Endothelial cell of umbilical vein (primary cell): ENCODE data around the gene CHD6. TPM values are rescaled to one million over a fixed set of nuclear protein-coding genes. Genes with fewer than 3 reads are reported as not detected.

Experiments used
- BruUV-seq: library from RNA; stranded (reverse); fragments of 400-500 nt; replicated peaks from 2 replicates; lab custom pipeline; 2021; lab: Mats Ljungman, UMichigan
- CTCF ChIA-PET: fragments of 300-600, 350-600 bp; sonication (Branson Sonifier 250); formaldehyde crosslinking; loops from one replicate; lab custom pipeline; 2021; ENCODE audit warnings: antibody characterized with exemption, inconsistent platforms; lab: Charles Lee
- POLR2A ChIA-PET: fragments of 300-600, 350-600 bp; sonication (Branson Sonifier 250); formaldehyde crosslinking; loops from one replicate; lab custom pipeline; 2021; ENCODE audit warnings: antibody characterized with exemption, inconsistent platforms; lab: Charles Lee
- DNase-seq: peaks from one replicate; pipeline ENCODE4 v3.0.0-alpha.2; 2011; ENCODE audit warnings: low read depth, low spot score
- FAIRE-seq: peaks from 2 replicates; lab custom pipeline; 2011; peaks lifted over from hg19 to GRCh38; lab: Jason Lieb, UNC
- H2AFZ ChIP-seq: 2 replicates; pipeline ENCODE4 v1.6.0; 2012; ENCODE audit warnings: low read depth, low read length, control low read depth, inconsistent platforms
- H3K27ac ChIP-seq: 2 replicates; pipeline ENCODE4 v1.5.1; 2011; ENCODE audit warnings: low read depth, mild to moderate bottlenecking, control low read depth, low read length, moderate library complexity; ENCODE audit not compliant: insufficient read depth
- H3K27me3 ChIP-seq, 2 experiments: 2 replicates each; pipeline versions ENCODE4 v1.6.0 to v1.6.1; 2011; ENCODE audit warnings: low read length in 2 of 2, mixed read lengths in 1 of 2; ENCODE audit not compliant: control insufficient read depth in 2 of 2, insufficient read depth in 2 of 2
- H3K36me3 ChIP-seq, 2 experiments: 2 replicates in 1 of 2; 3 replicates in 1 of 2; pipeline ENCODE4 v1.5.1; 2011; ENCODE audit warnings: low read length in 2 of 2, mild to moderate bottlenecking in 1 of 2, moderate library complexity in 1 of 2; ENCODE audit not compliant: control insufficient read depth in 2 of 2, insufficient read depth in 2 of 2; ENCODE audit errors: extremely low read depth in 1 of 2
- H3K4me1 ChIP-seq: 3 replicates; pipeline ENCODE4 v1.5.1; 2011; ENCODE audit warnings: mild to moderate bottlenecking, low read length; ENCODE audit not compliant: control insufficient read depth, insufficient read depth; ENCODE audit errors: extremely low read depth
- H3K4me2 ChIP-seq: 2 replicates; pipeline ENCODE4 v1.6.1; 2011; ENCODE audit warnings: low read length, control low read depth, mixed read lengths; ENCODE audit not compliant: insufficient read depth
- H3K4me3 ChIP-seq, 3 experiments: fragments of 200-600 bp in 1 of 3; sonication (generic), shearing (Covaris generic) in 1 of 3; replicated peaks in 1 of 3; 2 replicates each; pipeline ENCODE4 v1.5.1; 2011 to 2016; ENCODE audit warnings: control low read depth in 3 of 3, low read length in 3 of 3, mild to moderate bottlenecking in 2 of 3, inconsistent platforms in 1 of 3, low read depth in 1 of 3, moderate library complexity in 1 of 3; ENCODE audit not compliant: insufficient read depth in 1 of 3
- H3K79me2 ChIP-seq: 2 replicates; pipeline ENCODE4 v1.6.0; 2012; ENCODE audit warnings: low read length, inconsistent platforms; ENCODE audit not compliant: control insufficient read depth, insufficient read depth
- H3K9ac ChIP-seq: replicated peaks from 2 replicates; pipeline ENCODE3; 2011; ENCODE audit warnings: low read length, control low read depth; ENCODE audit not compliant: insufficient read depth; ENCODE audit errors: extremely low read depth
- H3K9me1 ChIP-seq: replicated peaks from 3 replicates; pipeline ENCODE4 v1.6.0; 2011; ENCODE audit warnings: mild to moderate bottlenecking, low read length; ENCODE audit not compliant: control insufficient read depth, insufficient read depth; ENCODE audit errors: extremely low read depth
- H3K9me3 ChIP-seq: replicated peaks from 2 replicates; pipeline ENCODE4 v1.5.1; 2012; ENCODE audit warnings: low read length, inconsistent platforms; ENCODE audit not compliant: control insufficient read depth, insufficient read depth
- H4K20me1 ChIP-seq: replicated peaks from 2 replicates; pipeline ENCODE3; 2011; ENCODE audit warnings: mild to moderate bottlenecking, low read length; ENCODE audit not compliant: control insufficient read depth, insufficient read depth; ENCODE audit errors: extremely low read depth
- CTCF ChIP-seq, 2 donors: IDR thresholded peaks; 1 replicate in 1 of 2; 2 replicates in 1 of 2; pipeline ENCODE4 v1.5.1; 2011; ENCODE audit warnings: low read length in 2 of 2, mild to moderate bottlenecking in 2 of 2, moderate library complexity in 2 of 2, control low read depth in 1 of 2, inconsistent platforms in 1 of 2, low read depth in 1 of 2; ENCODE audit not compliant: insufficient read depth in 1 of 2; ENCODE audit errors: extremely low read depth in 1 of 2
- EZH2 ChIP-seq: IDR thresholded peaks from 2 replicates; pipeline ENCODE4 v1.6.1; 2012; ENCODE audit warnings: borderline replicate concordance, low read depth, mild to moderate bottlenecking, moderate library complexity, low read length, inconsistent platforms; ENCODE audit not compliant: severe bottlenecking
- FOS ChIP-seq: IDR thresholded peaks from 2 replicates; pipeline ENCODE4 v1.6.1; 2011; ENCODE audit warnings: mild to moderate bottlenecking, low read length, moderate library complexity, borderline replicate concordance; ENCODE audit not compliant: insufficient read depth
- GATA2 ChIP-seq: IDR thresholded peaks from 2 replicates; pipeline ENCODE4 v1.7.0; 2011; ENCODE audit warnings: low read depth, mild to moderate bottlenecking, moderate library complexity, mixed read lengths, low read length; ENCODE audit not compliant: insufficient read length, insufficient read depth
- JUN ChIP-seq: IDR thresholded peaks from 2 replicates; pipeline ENCODE4 v1.6.1; 2011; ENCODE audit warnings: borderline replicate concordance, low read depth; ENCODE audit not compliant: insufficient read length, insufficient read depth
- MAX ChIP-seq: IDR thresholded peaks from 2 replicates; pipeline ENCODE4 v1.6.1; 2011; ENCODE audit not compliant: insufficient read depth, insufficient read length
- MYC ChIP-seq: IDR thresholded peaks from one replicate; pipeline ENCODE4 v1.6.1; 2011; ENCODE audit warnings: mild to moderate bottlenecking, low read depth, low read length
- POLR2A ChIP-seq: IDR thresholded peaks from 2 replicates; pipeline ENCODE4 v1.6.1; 2012; ENCODE audit warnings: low read depth, mild to moderate bottlenecking, control low read depth, low read length
- POLR2AphosphoS5 ChIP-seq: IDR thresholded peaks from 2 replicates; pipeline ENCODE4 v1.6.1; 2012; ENCODE audit warnings: low read depth, mild to moderate bottlenecking, control low read depth, low read length, moderate library complexity; ENCODE audit not compliant: insufficient read depth
- dilution Hi-C: fragments of 300-500 bp; cut with MboI; formaldehyde crosslinking; loops from one replicate; pipeline ENCODE4 v1.15.0; 2019; ENCODE audit warnings: low sequenced_read_pairs; ENCODE audit not compliant: extremely low pct_ligation_motif_present
- intact Hi-C: fragments of 100-400 bp; cut with micrococcal nuclease; formaldehyde crosslinking; loops from one replicate; pipeline ENCODE4 v1.10.0; 2022
- polyA plus RNA-seq, 4 experiments: library from polyadenylated mRNA; depleted of rRNA in 3 of 4; stranded (reverse) in 3 of 4; unstranded in 1 of 4; fragments of >200 nt; gene quantifications; 2 replicates each; pipeline versions ENCODE4 v1.2.1 to v1.2.3, GENCODE V29; 2011 to 2012; ENCODE audit warnings: missing spikeins in 1 of 4
- total RNA-seq: library from RNA; stranded (reverse); gene quantifications from 2 replicates; pipeline ENCODE4 v1.2.3, GENCODE V29; 2021

CHD6 gene
- total and polyA plus RNA-seq, 2 donors (not counting 3 experiments of a cell fraction or from before 2014, with no cell fraction given): 7.2 to 33.7 TPM

- no peak for FAIRE-seq
Measured at GRCh38 chr20:41501376-41501775, 116.8 kb downstream of the CHD6 start.

More at GRCh38 chr20:41501376-41501775, 116.8 kb downstream of the CHD6 start:
- DNase-seq: no peak
- Histone ChIP-seq H3K9ac (no peak overlapping the region), H2AFZ (no peak overlapping the region), H4K20me1 (no peaks in the 10 kb centered on the region), H3K27me3 (no peaks in the 10 kb centered on the region), H3K27ac (no peak overlapping the region), H3K4me1 (no peaks in the 10 kb centered on the region), H3K36me3 (no peaks in the 10 kb centered on the region), H3K79me2 (no peaks in the 10 kb centered on the region), H3K9me3 (no peaks in the 10 kb centered on the region), H3K9me1 (no peaks in the 10 kb centered on the region), H3K4me3 (no peak overlapping the region), H3K4me2 (no peak overlapping the region)
- intact Hi-C loops (loop anchor here (5.0 kb wide), 1 partner anchor 116 kb away; the partner anchor contains the start of gene CHD6), dilution Hi-C loops (no loop called here)
- no peak for TF ChIP-seq POLR2A
- TF ChIP-seq EZH2: no peak
- no peak for TF ChIP-seq FOS
- no peak for TF ChIP-seq MAX
- no peak for TF ChIP-seq POLR2AphosphoS5
- TF ChIP-seq GATA2: no peak
- no peak for TF ChIP-seq MYC
- TF ChIP-seq CTCF (IDR thresholded peaks at IDR 0.05; ENCODE audit: extremely low read depth in 1 of 2, insufficient read depth in 1 of 2, low read depth in 1 of 2, low read length in 2 of 2): no peak
- no peak for TF ChIP-seq JUN
- POLR2A ChIA-PET: no interaction called here
- no TSS peak for BruUV-seq
- CTCF ChIA-PET: no interaction called here
